Activated CD4-positive, alpha-beta T cell treated with anti-CD3 and anti-CD28 coated beads for 48 hours (primary cell): ENCODE measurements around the gene JAG1.
A peak's percentile ranks its signal among the peaks of the same experiment; 100 is the strongest.
"Not testable (repeated sequence)": the region's sequence is repeated elsewhere in the genome, so short reads cannot be mapped to it uniquely, and the experiment has no call there.

Experiments
- DNase-seq: peaks from one replicate; pipeline ENCODE4 v3.0.0-alpha.2; 2020

Gene JAG1

GRCh38 chr20:10635476-10636208 is 38.2 kb downstream of the JAG1 start:
- DNase-seq: no peak

- DNase-seq: no peak
These were observed 39.0 kb downstream of the JAG1 start for GRCh38 chr20:10634683-10635411.

- DNase-seq: no peak
These were observed 39.6 kb downstream of the JAG1 start for GRCh38 chr20:10634211-10634610.

GRCh38 chr20:10633718-10634117 is 40.1 kb downstream of the JAG1 start:
- no peak for DNase-seq

GRCh38 chr20:10632721-10633509 is 40.9 kb downstream of the JAG1 start:
- DNase-seq: no peak

- no peak for DNase-seq
These were observed 42.7 kb downstream of the JAG1 start for GRCh38 chr20:10631126-10631525.

- DNase-seq: no peak
These were observed 43.7 kb downstream of the JAG1 start for GRCh38 chr20:10629946-10630650.

GRCh38 chr20:10626896-10627295 is 46.9 kb downstream of the JAG1 start:
- no peak for DNase-seq

- DNase-seq: no peak
These were observed 48.2 kb downstream of the JAG1 start for GRCh38 chr20:10625641-10626040.

- DNase-seq: no peak
These were observed 51.0 kb downstream of the JAG1 start for GRCh38 chr20:10622657-10623418.

- DNase-seq: no peak
These were observed 52.6 kb downstream of the JAG1 start for GRCh38 chr20:10621149-10621548.

GRCh38 chr20:10619427-10619826 is 54.4 kb downstream of the JAG1 start:
- no peak for DNase-seq

GRCh38 chr20:10618611-10619245 is 55.1 kb downstream of the JAG1 start:
- DNase-seq: no peak

- DNase-seq: not testable (repeated sequence)
These were observed 56.2 kb downstream of the JAG1 start for GRCh38 chr20:10617549-10618133.

GRCh38 chr20:10616212-10616611 is 57.6 kb downstream of the JAG1 start:
- no peak for DNase-seq

- no peak for DNase-seq
These were observed 59.9 kb downstream of the JAG1 start for GRCh38 chr20:10613911-10614310.

- DNase-seq: not testable (repeated sequence)
These were observed 60.4 kb downstream of the JAG1 start for GRCh38 chr20:10613426-10613825.

GRCh38 chr20:10611357-10611756 is 62.4 kb downstream of the JAG1 start:
- DNase-seq: peak; percentile 24

GRCh38 chr20:10610251-10610650 is 63.5 kb downstream of the JAG1 start:
- DNase-seq: no peak

GRCh38 chr20:10609770-10610169 is 64.0 kb downstream of the JAG1 start:
- no peak for DNase-seq

- no peak for DNase-seq
These were observed 64.5 kb downstream of the JAG1 start for GRCh38 chr20:10609276-10609675.
